Gastroesophageal sphincter (tissue), 3 donors: ENCODE results near the gene ZBTB16.

ENCODE experiments used
- POLR2AphosphoS5 ChIP-seq: sonication (generic); formaldehyde crosslinking; IDR thresholded peaks from one replicate; pipeline ENCODE4 v1.6.1; 2017; ENCODE audit warnings: antibody characterized with exemption
- TF ChIP-seq, protein P1 (sequence below), 4 experiments: fragments of 200-600 bp in 2 of 4; fragments of 450-650 bp in 2 of 4; sonication (generic) in 1 of 4; IDR thresholded peaks; one replicate each; pipeline ENCODE4 v1.5.1; 2017 to 2019; ENCODE audit warnings: antibody characterized with exemption in 4 of 4, mild to moderate bottlenecking in 2 of 4, moderate library complexity in 2 of 4

DNA sequence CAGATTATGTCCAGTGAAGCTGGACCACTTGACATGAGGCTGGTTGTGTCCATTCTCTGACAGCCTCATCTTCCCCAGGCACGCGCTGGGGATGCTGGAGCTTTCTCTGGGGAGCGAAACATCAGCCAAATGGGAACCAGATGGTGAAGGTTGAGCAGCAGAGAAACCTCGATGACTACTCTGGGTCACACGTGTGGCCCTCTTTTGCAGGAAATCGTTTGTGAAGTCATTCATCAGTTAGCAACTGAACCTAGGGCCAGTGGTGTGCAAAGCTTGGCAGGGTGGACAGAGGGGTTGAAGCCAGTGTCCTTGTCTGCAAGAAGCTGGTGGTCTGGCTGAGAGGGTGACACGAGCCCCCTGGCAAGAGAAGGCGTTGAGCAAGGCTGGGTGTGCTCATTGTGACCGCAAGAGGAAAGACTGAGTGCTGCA lies 109.8 kb downstream of the ZBTB16 start:
- TF ChIP-seq, protein P1, sequence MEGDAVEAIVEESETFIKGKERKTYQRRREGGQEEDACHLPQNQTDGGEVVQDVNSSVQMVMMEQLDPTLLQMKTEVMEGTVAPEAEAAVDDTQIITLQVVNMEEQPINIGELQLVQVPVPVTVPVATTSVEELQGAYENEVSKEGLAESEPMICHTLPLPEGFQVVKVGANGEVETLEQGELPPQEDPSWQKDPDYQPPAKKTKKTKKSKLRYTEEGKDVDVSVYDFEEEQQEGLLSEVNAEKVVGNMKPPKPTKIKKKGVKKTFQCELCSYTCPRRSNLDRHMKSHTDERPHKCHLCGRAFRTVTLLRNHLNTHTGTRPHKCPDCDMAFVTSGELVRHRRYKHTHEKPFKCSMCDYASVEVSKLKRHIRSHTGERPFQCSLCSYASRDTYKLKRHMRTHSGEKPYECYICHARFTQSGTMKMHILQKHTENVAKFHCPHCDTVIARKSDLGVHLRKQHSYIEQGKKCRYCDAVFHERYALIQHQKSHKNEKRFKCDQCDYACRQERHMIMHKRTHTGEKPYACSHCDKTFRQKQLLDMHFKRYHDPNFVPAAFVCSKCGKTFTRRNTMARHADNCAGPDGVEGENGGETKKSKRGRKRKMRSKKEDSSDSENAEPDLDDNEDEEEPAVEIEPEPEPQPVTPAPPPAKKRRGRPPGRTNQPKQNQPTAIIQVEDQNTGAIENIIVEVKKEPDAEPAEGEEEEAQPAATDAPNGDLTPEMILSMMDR (IDR thresholded peaks at IDR 0.05) = no peak
- TF ChIP-seq POLR2AphosphoS5 = peak; percentile 61
